Neural progenitor cell (in vitro differentiated cells): ENCODE results near the gene GABBR2. TPM values are rescaled to one million over a fixed set of nuclear protein-coding genes. Genes with fewer than 3 reads are reported as not detected.

ENCODE experiments used
- DNase-seq: peaks from one replicate; pipeline ENCODE4 v3.0.0-alpha.2; 2016; ENCODE audit warnings: low spot score
- H2AFZ ChIP-seq: fragments of 200-600 bp; sonication (generic); replicated peaks from 2 replicates; pipeline ENCODE4 v1.6.1; 2016; ENCODE audit warnings: antibody characterized with exemption
- H3F3A ChIP-seq: fragments of 200-600 bp; sonication (generic); 2 replicates; pipeline ENCODE4 v1.6.1; 2016; ENCODE audit warnings: antibody characterized with exemption, low read depth
- H3K27ac ChIP-seq: fragments of 200-600 bp; sonication (generic); 2 replicates; pipeline ENCODE4 v1.5.1; 2016; ENCODE audit warnings: mild to moderate bottlenecking
- H3K27me3 ChIP-seq: fragments of 200-600 bp; sonication (generic); 2 replicates; pipeline ENCODE4 v1.6.1; 2016; ENCODE audit warnings: mild to moderate bottlenecking, moderate library complexity
- H3K36me3 ChIP-seq: fragments of 200-600 bp; sonication (generic); 2 replicates; pipeline ENCODE4 v1.5.1; 2016
- H3K4me1 ChIP-seq: fragments of 200-600 bp; sonication (generic); 2 replicates; pipeline ENCODE4 v1.6.1; 2016; ENCODE audit warnings: mixed run types
- H3K4me2 ChIP-seq: fragments of 200-600 bp; sonication (generic); 2 replicates; pipeline ENCODE4 v1.6.1; 2016
- H3K4me3 ChIP-seq: fragments of 200-600 bp; sonication (generic); 2 replicates; pipeline ENCODE4 v1.5.1; 2016
- H3K79me2 ChIP-seq: fragments of 200-600 bp; sonication (generic); 2 replicates; pipeline ENCODE4 v1.6.1; 2016; ENCODE audit warnings: low read depth
- H3K9ac ChIP-seq: fragments of 200-600 bp; sonication (generic); 2 replicates; pipeline ENCODE4 v1.6.1; 2016
- H3K9me3 ChIP-seq: fragments of 200-600 bp; sonication (generic); 2 replicates; pipeline ENCODE4 v1.5.1; 2016; ENCODE audit warnings: low read depth
- H4K20me1 ChIP-seq: fragments of 200-600 bp; sonication (generic); 2 replicates; pipeline ENCODE4 v1.6.1; 2016; ENCODE audit warnings: low read depth
- H3K27ac Mint-ChIP-seq: 3 replicates; pipeline ENCODE4 v1.8.0; 2021; ENCODE audit warnings: mixed read lengths
- H3K27me3 Mint-ChIP-seq: 2 replicates; pipeline ENCODE4 v1.8.0; 2022; ENCODE audit warnings: low read depth, mild to moderate bottlenecking, inconsistent platforms, moderate library complexity, mixed read lengths; ENCODE audit not compliant: insufficient read depth
- H3K36me3 Mint-ChIP-seq: 3 replicates; pipeline ENCODE4 v1.8.0; 2021; ENCODE audit warnings: mixed read lengths
- H3K4me1 Mint-ChIP-seq: 3 replicates; pipeline ENCODE4 v1.8.0; 2021; ENCODE audit warnings: mixed read lengths
- H3K4me3 Mint-ChIP-seq: 3 replicates; pipeline ENCODE4 v1.8.0; 2021; ENCODE audit warnings: mild to moderate bottlenecking, moderate library complexity, mixed read lengths
- H3K9me3 Mint-ChIP-seq: 3 replicates; pipeline ENCODE4 v1.8.0; 2020; ENCODE audit warnings: mixed read lengths
- EZH2 ChIP-seq: fragments of 200-600 bp; sonication (generic); IDR thresholded peaks from 2 replicates; pipeline ENCODE4 v1.6.1; 2017; ENCODE audit warnings: antibody characterized with exemption, mild to moderate bottlenecking, moderate library complexity
- EZH2phosphoT487 ChIP-seq: fragments of 200-600 bp; sonication (generic); IDR thresholded peaks from 2 replicates; pipeline ENCODE4 v1.6.1; 2017; ENCODE audit warnings: antibody characterized with exemption
- total RNA-seq: library from RNA; depleted of rRNA; stranded (reverse); fragments of >200 nt; gene quantifications from 2 replicates; pipeline ENCODE4 v1.2.3, GENCODE V29; 2015; ENCODE audit warnings: low replicate concordance
- TF ChIP-seq, protein P1 (sequence below): fragments of 200-600 bp; sonication (generic); IDR thresholded peaks from 2 replicates; pipeline ENCODE4 v1.5.1; 2017; ENCODE audit warnings: antibody characterized with exemption, mild to moderate bottlenecking

The GABBR2 gene
- total RNA-seq, 1 donor from 2014 or later: not detected

DNA sequence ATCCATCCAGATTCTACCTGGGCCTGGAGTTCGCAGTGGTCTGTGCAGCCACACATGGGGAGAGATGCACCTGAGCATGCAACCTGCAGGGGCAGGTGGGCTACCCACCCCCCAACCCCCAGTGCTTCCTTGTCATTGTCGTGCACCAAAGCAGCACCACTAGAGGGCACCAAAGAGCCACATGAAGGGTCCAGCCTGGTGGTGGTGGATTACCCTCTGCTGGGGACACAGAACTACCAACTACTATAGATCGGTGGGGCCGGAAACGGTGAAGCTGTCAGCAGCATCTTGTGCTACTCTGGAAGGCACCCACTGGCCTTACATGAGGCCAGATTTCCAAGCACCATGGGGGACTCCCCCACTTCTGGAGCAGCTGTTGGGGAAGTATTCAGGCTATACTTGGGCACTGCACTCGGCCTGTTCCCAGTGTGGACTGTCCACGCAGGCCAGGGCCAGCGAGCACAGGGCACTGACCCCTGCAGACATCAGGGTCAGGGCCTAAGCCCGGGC is 393.1 kb downstream of the GABBR2 start:
- Mint-ChIP-seq H3K27ac (no peak overlapping the region), H3K9me3 (no peaks in the 10 kb centered on the region), H3K4me1 (peaks cover 27% of the 10 kb centered on the region), H3K36me3 (no peaks in the 10 kb centered on the region), H3K27me3 (peaks cover 19% of the 10 kb centered on the region), H3K4me3 (no peak overlapping the region)
- DNase-seq: peak; percentile 94
- no peak overlapping the region for H3K27ac ChIP-seq
- no peaks in the 10 kb centered on the region for H3K4me1 ChIP-seq
- TF ChIP-seq EZH2: no peak
- TF ChIP-seq, protein P1, sequence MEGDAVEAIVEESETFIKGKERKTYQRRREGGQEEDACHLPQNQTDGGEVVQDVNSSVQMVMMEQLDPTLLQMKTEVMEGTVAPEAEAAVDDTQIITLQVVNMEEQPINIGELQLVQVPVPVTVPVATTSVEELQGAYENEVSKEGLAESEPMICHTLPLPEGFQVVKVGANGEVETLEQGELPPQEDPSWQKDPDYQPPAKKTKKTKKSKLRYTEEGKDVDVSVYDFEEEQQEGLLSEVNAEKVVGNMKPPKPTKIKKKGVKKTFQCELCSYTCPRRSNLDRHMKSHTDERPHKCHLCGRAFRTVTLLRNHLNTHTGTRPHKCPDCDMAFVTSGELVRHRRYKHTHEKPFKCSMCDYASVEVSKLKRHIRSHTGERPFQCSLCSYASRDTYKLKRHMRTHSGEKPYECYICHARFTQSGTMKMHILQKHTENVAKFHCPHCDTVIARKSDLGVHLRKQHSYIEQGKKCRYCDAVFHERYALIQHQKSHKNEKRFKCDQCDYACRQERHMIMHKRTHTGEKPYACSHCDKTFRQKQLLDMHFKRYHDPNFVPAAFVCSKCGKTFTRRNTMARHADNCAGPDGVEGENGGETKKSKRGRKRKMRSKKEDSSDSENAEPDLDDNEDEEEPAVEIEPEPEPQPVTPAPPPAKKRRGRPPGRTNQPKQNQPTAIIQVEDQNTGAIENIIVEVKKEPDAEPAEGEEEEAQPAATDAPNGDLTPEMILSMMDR: peak; percentile 98
- H2AFZ ChIP-seq: no peak overlapping the region
- H3K4me2 ChIP-seq: no peak overlapping the region
- H3K9me3 ChIP-seq: no peaks in the 10 kb centered on the region
- H3K27me3 ChIP-seq: no peaks in the 10 kb centered on the region
- H3K9ac ChIP-seq: no peak overlapping the region
- H3K79me2 ChIP-seq: no peaks in the 10 kb centered on the region
- H3K4me3 ChIP-seq: no peak overlapping the region
- no peaks in the 10 kb centered on the region for H4K20me1 ChIP-seq
- no peaks in the 10 kb centered on the region for H3F3A ChIP-seq
- no peaks in the 10 kb centered on the region for H3K36me3 ChIP-seq

GRCh38 chr9:98315067-98315453 is 393.7 kb downstream of the GABBR2 start:
- Histone ChIP-seq H3K27ac (no peak overlapping the region), H3K4me2 (no peak overlapping the region), H2AFZ (no peak overlapping the region), H3F3A (no peaks in the 10 kb centered on the region), H3K9ac (no peak overlapping the region), H3K4me3 (no peak overlapping the region), H4K20me1 (no peaks in the 10 kb centered on the region), H3K27me3 (no peaks in the 10 kb centered on the region), H3K79me2 (no peaks in the 10 kb centered on the region), H3K36me3 (no peaks in the 10 kb centered on the region), H3K9me3 (no peaks in the 10 kb centered on the region), H3K4me1 (no peaks in the 10 kb centered on the region)
- Mint-ChIP-seq H3K9me3 (no peaks in the 10 kb centered on the region), H3K4me1 (peaks cover 27% of the 10 kb centered on the region), H3K27ac (no peak overlapping the region), H3K27me3 (peaks cover 19% of the 10 kb centered on the region), H3K4me3 (no peak overlapping the region), H3K36me3 (no peaks in the 10 kb centered on the region)
- no peak for DNase-seq
- TF ChIP-seq, protein P1: no peak
- TF ChIP-seq EZH2: no peak
- no peak for TF ChIP-seq EZH2phosphoT487

DNA sequence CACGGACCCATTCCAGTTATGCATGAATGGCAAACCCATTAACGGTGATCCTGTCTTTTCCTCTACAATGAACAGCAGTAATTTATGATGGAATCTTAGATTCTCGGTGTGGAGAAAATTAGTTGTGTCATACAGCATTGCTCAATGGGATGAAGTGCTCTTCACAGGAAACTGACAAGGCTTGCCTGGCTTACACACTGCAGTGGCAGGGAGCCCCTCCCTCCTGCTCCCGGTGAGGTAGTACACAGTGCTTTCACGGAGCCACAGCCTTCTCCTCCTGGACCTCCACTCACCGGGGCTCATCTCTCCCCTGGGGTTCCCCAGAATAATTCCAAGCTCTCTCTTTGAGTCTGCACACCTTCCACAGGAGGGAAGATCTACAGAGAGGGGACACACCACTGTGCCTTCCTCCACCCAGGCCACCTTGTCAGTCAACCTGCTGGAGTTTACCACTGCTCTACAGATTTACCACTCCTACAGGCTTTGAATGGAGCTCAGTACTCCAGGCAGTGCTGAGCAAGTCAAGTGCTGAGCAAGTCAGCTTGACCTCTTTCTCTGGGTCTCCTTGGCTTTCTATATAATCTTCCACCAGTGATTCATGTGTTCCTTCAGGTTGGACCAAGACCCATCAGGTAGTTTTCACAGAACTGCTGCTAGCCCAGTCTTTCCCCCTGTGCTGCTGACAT is 394.2 kb downstream of the GABBR2 start:
- no peak overlapping the region for H3K4me3 ChIP-seq
- TF ChIP-seq, protein P1: no peak
- no peak for TF ChIP-seq EZH2
- no peak for TF ChIP-seq EZH2phosphoT487

More for the DNA sequence above, 394.2 kb downstream of the GABBR2 start:
- Histone ChIP-seq H3K27me3 (no peaks in the 10 kb centered on the region), H3F3A (no peaks in the 10 kb centered on the region), H2AFZ (no peak overlapping the region), H3K36me3 (no peaks in the 10 kb centered on the region), H3K79me2 (no peaks in the 10 kb centered on the region), H3K27ac (no peak overlapping the region), H3K9ac (no peak overlapping the region), H3K4me1 (no peaks in the 10 kb centered on the region), H4K20me1 (no peaks in the 10 kb centered on the region), H3K4me2 (no peak overlapping the region), H3K9me3 (no peaks in the 10 kb centered on the region)
- H3K27me3 Mint-ChIP-seq: peaks cover 19% of the 10 kb centered on the region
- H3K36me3 Mint-ChIP-seq: no peaks in the 10 kb centered on the region
- H3K27ac Mint-ChIP-seq: no peak overlapping the region
- peaks cover 27% of the 10 kb centered on the region for H3K4me1 Mint-ChIP-seq
- H3K4me3 Mint-ChIP-seq: no peak overlapping the region
- no peaks in the 10 kb centered on the region for H3K9me3 Mint-ChIP-seq
- DNase-seq: no peak
